ENCODE data around the gene H2BK1.

The H2BK1 gene

DNA sequence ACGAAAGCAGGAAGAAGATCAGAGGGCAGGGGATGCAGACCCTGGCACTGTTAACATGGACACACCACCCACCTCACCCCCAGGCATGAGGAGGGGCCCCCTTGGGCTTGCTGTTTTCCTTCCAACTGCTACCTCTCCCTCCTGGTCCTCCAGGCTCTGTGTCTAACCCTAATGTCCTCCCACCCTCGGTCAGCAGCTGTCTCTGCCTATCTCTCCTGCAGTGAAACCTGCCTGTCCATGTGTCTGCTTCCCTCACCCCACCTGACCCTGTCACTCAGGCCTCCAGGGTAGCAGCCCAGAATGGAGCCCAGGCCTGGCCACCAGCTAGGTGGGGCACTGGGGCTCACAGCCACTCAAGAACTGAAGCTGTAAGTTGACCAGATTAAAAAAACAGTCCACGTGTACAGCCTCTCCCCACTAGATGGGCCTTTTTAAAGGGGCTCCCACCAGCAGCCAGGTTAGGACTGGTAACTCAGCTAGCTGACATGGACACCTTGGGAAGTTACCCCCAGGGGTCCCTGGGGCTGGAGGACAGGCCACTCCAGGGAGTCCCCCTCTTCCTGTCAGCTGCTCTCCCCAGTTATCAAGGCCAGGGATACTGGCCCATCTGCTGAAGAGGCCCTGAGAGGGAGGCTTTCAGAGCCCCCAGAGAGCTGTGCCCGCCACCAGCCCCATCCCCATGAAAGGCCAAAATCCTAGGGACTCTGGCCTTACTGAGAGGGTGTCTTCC, 36.7 kb upstream of the H2BK1 start:
- Histone ChIP-seq H3K4me3 (ENCODE audit: low read length) (no peak overlapping the region), H3K27me3 (replicated peaks; ENCODE audit: insufficient read depth, low read length) (peaks cover 74% of the 10 kb centered on the region), H3F3A (ENCODE audit: insufficient read depth, low read length) (0 out of 2 replicates have a peak, but pooled peaks cover 9% of the 10 kb centered on the region), H2AFZ (ENCODE audit: low read length) (no peak overlapping the region), H4K20me1 (ENCODE audit: insufficient read depth, low read length) (peaks cover 5% of the 10 kb centered on the region; the same call in 1 of the 2 replicates), H3K79me2 (ENCODE audit: low read length) (no peaks in the 10 kb centered on the region), H3K36me3 (replicated peaks; ENCODE audit: insufficient read depth, low read length) (no peaks in the 10 kb centered on the region), H3K27ac (ENCODE audit: low read length) (no peak overlapping the region), H3K9me3 (replicated peaks; ENCODE audit: insufficient read depth, low read length) (no peaks in the 10 kb centered on the region), H3K4me2 (ENCODE audit: low read depth, low read length) (no peak overlapping the region), H3K9me2 (replicated peaks; ENCODE audit: insufficient read depth, low read length) (no peaks in the 10 kb centered on the region), H3K9ac (ENCODE audit: low read length) (no peak overlapping the region), H3K4me1 (ENCODE audit: low read length) (peaks cover 16% of the 10 kb centered on the region)
- no peak for TF ChIP-seq EZH2phosphoT487 (IDR thresholded peaks at IDR 0.05; ENCODE audit: low read length)
- no peak for TF ChIP-seq EZH2 (optimal IDR thresholded peaks at IDR 0.05; ENCODE audit: low read depth, low read length)
- TF ChIP-seq, protein P1, sequence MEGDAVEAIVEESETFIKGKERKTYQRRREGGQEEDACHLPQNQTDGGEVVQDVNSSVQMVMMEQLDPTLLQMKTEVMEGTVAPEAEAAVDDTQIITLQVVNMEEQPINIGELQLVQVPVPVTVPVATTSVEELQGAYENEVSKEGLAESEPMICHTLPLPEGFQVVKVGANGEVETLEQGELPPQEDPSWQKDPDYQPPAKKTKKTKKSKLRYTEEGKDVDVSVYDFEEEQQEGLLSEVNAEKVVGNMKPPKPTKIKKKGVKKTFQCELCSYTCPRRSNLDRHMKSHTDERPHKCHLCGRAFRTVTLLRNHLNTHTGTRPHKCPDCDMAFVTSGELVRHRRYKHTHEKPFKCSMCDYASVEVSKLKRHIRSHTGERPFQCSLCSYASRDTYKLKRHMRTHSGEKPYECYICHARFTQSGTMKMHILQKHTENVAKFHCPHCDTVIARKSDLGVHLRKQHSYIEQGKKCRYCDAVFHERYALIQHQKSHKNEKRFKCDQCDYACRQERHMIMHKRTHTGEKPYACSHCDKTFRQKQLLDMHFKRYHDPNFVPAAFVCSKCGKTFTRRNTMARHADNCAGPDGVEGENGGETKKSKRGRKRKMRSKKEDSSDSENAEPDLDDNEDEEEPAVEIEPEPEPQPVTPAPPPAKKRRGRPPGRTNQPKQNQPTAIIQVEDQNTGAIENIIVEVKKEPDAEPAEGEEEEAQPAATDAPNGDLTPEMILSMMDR (IDR thresholded peaks at IDR 0.05; ENCODE audit: low read length) = no peak
- no peak for DNase-seq

DNA sequence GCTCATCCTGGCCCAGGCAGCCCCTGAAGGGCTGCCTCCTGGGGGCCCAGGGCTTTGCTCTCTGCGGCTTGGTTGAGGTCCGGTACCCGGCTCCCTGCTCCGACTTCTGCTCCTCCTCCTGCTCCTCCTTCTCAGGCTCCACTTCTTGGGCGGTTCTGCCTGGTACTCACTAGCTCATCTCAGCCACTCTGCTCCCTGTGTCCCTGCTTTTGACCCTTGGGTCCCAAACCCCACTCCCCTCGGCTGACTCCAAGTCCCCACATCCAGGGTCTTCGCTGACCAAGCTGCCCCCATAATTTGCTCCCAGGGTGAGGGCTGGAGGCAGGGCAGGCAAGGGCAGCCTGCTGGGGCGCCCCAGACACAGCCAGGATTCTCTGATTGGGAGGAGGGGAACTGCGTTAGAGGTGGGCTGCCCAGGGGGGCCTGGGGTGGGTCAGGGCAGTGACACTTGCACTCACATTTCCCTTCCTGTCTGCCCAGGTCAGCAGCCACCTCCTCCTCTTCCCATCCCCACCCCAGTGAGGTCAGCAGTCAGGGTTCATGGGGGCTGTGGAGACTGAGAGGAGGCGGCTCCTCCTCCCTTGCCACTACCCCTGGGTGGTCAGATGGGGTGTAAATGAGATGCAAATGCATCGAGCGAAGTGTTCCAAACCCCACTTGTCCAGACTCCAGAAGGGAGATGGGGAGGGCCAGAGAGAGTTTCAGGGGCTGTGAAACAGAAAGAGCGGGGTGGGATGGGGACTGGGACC, 36.0 kb upstream of the H2BK1 start:
- Histone ChIP-seq H4K20me1 (ENCODE audit: insufficient read depth, low read length) (peaks cover 5% of the 10 kb centered on the region; the same call in 1 of the 2 replicates), H3K4me1 (ENCODE audit: low read length) (peaks cover 15% of the 10 kb centered on the region), H3K4me2 (ENCODE audit: low read depth, low read length) (peak overlapping the region; percentile 46; the same call in 1 of the 2 replicates), H3K4me3 (ENCODE audit: low read length) (no peak overlapping the region), H3K9ac (ENCODE audit: low read length) (no peak overlapping the region), H3K27ac (ENCODE audit: low read length) (no peak overlapping the region), H3K9me3 (replicated peaks; ENCODE audit: insufficient read depth, low read length) (no peaks in the 10 kb centered on the region), H2AFZ (ENCODE audit: low read length) (no peak overlapping the region), H3K9me2 (replicated peaks; ENCODE audit: insufficient read depth, low read length) (no peaks in the 10 kb centered on the region), H3F3A (ENCODE audit: insufficient read depth, low read length) (0 out of 2 replicates have a peak, but pooled peaks cover 9% of the 10 kb centered on the region), H3K79me2 (ENCODE audit: low read length) (no peaks in the 10 kb centered on the region), H3K36me3 (replicated peaks; ENCODE audit: insufficient read depth, low read length) (no peaks in the 10 kb centered on the region), H3K27me3 (replicated peaks; ENCODE audit: insufficient read depth, low read length) (peaks cover 70% of the 10 kb centered on the region)
- DNase-seq = no peak
- TF ChIP-seq, protein P1 (IDR thresholded peaks at IDR 0.05; ENCODE audit: low read length) = no peak
- TF ChIP-seq EZH2 (optimal IDR thresholded peaks at IDR 0.05; ENCODE audit: low read depth, low read length) (peak; percentile 1), EZH2phosphoT487 (IDR thresholded peaks at IDR 0.05; ENCODE audit: low read length) (no peak)

DNA sequence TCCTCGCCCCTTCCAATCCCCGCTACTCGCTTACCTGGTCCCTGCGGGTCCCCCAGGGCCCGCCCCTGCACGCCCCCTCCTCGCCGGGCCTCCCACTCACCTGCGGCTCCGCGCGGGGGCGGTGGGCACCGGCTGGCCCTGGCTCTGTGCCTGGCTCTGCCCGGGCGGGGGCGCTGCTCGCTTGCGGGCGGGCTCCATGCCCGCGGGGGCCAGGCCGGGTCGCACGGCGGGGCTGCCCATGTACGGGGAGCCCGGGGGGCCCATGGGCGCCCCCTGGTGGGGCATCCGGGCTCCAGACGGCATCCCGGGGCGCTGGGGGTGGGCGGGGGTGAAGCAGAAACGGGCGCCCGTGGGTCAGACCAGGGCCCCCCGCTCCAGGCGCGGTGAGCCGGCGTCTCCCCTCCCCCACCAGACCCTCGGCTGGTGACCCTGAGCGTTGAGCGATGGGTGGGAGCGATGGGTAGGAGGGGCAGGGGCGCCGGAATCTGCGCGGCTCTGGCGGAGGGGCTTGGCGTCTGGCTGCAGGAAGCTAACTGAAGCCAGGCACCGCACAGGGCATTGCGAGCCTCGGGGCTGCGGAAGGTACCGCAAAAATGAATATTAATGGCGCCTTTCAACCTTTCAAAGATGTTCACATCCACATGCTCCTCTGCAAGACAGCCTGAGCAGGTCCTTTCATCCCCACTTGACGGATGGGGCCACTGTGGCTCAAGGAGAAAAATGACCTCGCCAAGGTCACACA, 35.2 kb upstream of the H2BK1 start:
- Histone ChIP-seq H3F3A (ENCODE audit: insufficient read depth, low read length) (0 out of 2 replicates have a peak, but pooled peaks cover 9% of the 10 kb centered on the region), H2AFZ (ENCODE audit: low read length) (0 out of 2 replicates have a peak overlapping the region, but pooled peaks have one; percentile 37), H3K79me2 (ENCODE audit: low read length) (no peaks in the 10 kb centered on the region), H3K9ac (ENCODE audit: low read length) (no peak overlapping the region), H3K9me3 (replicated peaks; ENCODE audit: insufficient read depth, low read length) (no peaks in the 10 kb centered on the region), H3K27me3 (replicated peaks; ENCODE audit: insufficient read depth, low read length) (peaks cover 62% of the 10 kb centered on the region), H3K4me3 (ENCODE audit: low read length) (peak overlapping the region; percentile 50), H3K4me2 (ENCODE audit: low read depth, low read length) (peak overlapping the region; percentile 82), H3K36me3 (replicated peaks; ENCODE audit: insufficient read depth, low read length) (no peaks in the 10 kb centered on the region), H3K27ac (ENCODE audit: low read length) (no peak overlapping the region), H4K20me1 (ENCODE audit: insufficient read depth, low read length) (peaks cover 5% of the 10 kb centered on the region; the same call in 1 of the 2 replicates), H3K9me2 (replicated peaks; ENCODE audit: insufficient read depth, low read length) (no peaks in the 10 kb centered on the region), H3K4me1 (ENCODE audit: low read length) (peaks cover 15% of the 10 kb centered on the region)
- TF ChIP-seq EZH2phosphoT487 (IDR thresholded peaks at IDR 0.05; ENCODE audit: low read length) (no peak), EZH2 (optimal IDR thresholded peaks at IDR 0.05; ENCODE audit: low read depth, low read length) (peak; percentile 62)
- TF ChIP-seq, protein P1 (IDR thresholded peaks at IDR 0.05; ENCODE audit: low read length) = peak; percentile 44
- DNase-seq = peak; percentile 49

Data from MM.1S (cell line).